GM18507 (cell line): ENCODE measurements around the gene MT1F.
"Not testable (repeated sequence)": the region's sequence is repeated elsewhere in the genome, so short reads cannot be mapped to it uniquely, and the experiment has no call there.

Experiments used
- DNase-seq: peaks from one replicate; pipeline ENCODE4 v3.0.0; 2011; ENCODE audit warnings: low read depth; ENCODE audit not compliant: insufficient read length; ENCODE audit errors: extremely low spot score
- FAIRE-seq: peaks from 2 replicates; lab custom pipeline; 2011; peaks lifted over from hg19 to GRCh38; lab: Jason Lieb, UNC

MT1F gene

DNA sequence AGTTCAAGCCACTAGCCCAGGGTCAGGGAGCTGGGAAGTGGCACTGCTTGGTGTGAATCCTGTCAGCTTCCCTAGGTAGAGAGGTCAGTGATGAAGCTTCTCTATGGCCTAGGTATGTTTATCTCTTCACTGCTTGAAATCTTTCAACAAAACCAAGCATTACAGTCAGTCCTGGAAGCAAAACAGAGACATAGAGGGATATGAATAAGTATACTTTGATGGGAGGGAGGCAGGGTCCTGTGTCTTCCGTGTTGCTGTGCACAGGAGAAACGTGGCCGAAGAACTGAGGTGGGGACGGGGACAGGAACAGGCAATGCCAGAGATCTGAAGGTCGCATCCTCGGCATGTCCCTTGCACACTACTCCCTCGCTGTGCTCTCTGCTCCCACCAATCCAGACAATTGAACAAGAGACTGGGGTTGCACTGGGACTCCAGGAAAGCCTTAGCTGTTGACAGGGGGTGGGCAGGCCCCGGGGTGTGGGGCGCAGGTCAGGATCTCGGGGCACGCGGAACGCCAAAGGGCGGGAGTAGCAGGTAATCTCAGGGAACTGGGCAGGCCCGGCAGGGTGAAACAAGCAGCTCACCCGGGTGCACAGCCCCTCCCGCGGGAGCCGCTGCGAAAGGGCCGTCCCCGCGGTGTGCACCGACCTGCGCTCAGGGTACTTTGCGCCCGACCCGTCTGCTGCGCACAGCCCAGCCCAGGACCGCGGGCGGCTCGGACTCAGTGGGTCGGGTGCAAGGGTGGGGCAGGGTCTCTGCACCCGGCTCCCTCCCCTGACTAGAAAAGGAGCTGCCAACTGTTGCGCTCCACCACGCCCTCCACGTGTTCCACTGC lies 11.5 kb downstream of the MT1F start, which contains the start of gene MT1H:
Gene MT1H, plus strand, starts transcription at position 810 of the 835 bp plus-strand sequence. CDS start 71 bp downstream, outside the sequence.
- FAIRE-seq: no peak
- DNase-seq: no peak

DNA sequence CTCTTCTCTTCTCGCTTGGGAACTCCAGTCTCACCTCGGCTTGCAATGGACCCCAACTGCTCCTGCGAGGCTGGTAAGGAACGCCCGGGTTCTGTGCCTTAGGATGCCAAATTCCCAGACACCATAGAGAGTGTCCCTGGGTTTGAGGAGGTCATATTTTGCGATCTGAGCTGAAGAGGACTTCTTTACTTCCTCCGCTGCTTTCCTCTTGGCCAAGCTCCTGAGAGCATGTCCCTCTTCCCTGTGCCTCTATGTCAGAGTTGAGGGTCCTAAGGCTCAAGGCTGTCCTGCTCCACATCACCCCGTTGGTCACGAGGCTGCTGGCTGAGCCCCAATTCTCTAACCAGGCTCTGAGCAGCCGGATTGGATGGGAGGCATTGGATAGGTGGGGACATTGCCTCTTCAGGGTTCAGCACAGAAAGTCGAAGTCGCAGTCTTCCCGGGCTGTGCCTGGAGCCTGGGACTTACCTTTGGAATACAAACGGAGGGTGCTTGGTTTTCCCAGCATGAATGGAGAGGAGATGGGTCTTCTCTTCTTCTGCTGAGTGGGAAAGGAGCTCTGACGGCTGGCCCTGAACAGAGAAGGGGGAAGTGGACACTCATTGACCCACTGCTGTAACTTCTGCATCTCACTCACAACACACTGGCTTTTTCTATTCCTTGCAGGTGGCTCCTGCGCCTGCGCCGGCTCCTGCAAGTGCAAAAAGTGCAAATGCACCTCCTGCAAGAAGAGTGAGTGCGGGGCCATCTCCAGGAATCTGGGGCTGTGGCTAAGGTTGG lies 12.3 kb downstream of the MT1F start:
- no peak for FAIRE-seq
- no peak for DNase-seq

DNA sequence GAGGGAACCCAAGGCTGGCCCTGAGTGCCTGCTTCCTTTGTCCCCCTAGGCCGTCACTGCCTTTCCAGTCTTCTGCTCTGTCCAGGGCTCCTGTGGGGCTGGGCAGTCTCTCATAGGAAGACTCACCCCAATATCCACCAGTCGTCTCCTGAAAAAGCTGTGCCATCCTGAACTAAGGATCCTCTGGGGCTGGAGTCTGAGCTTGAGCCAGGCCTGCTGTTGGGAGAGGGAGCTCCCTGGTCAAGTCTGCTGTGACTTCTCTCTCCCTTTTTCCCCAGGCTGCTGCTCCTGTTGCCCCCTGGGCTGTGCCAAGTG lies 12.8 kb downstream of the MT1F start:
- DNase-seq (no peak), FAIRE-seq (no peak)

DNA sequence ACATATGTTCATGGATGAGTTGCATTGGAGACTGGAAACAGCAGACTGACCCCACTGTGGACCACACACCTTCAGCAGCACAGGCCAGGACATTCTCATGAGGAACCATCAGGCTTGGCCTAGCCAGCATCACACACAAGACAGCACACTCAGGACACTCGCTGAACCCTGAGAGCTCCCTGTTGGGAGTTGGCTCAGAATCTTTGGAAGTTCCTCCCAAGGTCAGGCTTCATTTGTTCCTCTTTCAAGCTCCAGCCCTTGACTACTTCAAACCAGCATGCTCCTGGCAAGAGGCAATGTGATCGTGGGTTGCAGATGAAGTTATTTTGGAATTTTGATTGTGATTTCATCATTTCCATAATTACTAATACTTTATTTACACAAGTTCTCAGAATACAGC lies 13.9 kb downstream of the MT1F start:
- DNase-seq, FAIRE-seq: not testable (repeated sequence)

DNA sequence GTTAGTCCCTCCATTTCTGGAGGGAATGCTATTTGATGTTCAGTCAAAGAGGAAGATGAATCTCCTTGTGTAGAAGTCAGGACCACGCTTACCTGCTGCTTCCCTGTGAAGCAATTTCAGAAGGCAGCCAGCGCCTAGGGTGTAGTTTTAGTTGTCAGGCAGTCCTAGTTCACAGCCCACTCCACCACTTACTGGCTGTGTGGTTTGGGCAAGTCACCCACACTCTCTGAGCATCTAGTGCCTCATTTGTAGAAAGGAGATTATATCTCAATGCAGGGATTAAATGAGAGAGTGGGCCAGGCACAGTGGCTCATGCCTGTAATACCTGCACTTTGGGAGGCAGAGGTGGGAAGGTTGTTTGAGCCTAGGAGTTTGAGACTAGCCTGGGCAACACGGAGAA lies 14.4 kb downstream of the MT1F start:
- peak; percentile 31 for FAIRE-seq

DNA sequence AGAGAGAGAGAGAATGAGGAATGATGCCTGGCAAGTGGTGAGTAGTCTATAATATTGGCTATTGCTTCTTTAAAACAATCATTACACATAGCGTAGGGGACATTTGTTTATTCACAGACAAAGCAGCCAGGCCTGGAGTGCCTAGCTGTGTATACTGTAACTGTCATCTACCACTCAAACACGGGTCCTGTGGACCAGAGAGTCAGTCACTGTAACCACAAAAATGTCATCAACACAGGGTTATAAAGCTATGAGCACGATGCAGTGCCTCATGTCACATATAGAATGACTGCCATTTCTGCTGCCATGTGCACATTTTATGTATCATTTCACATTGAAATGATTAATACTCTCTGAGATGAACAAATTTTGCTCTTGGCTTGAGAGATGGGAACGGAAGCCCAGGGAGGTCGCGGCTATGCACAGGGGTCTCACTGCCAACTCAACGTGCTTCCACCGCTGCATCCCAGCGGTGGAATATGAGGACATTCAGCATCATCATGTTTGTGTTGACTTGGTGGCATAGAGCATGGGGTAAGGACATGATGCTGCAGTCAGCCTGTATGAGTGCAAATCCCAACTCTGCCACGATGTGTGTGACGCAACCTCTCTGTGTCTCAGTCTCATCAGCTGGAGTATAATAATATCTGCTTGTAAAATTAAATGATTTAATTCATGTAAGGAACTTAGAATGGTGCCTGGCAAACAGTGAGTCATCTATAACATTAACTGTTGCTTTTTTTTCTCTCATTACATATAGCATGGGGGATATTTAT lies 15.2 kb downstream of the MT1F start:
- FAIRE-seq: no peak
- DNase-seq: no peak

More for the DNA sequence above, 14.4 kb downstream of the MT1F start:
- DNase-seq: not testable (repeated sequence)

DNA sequence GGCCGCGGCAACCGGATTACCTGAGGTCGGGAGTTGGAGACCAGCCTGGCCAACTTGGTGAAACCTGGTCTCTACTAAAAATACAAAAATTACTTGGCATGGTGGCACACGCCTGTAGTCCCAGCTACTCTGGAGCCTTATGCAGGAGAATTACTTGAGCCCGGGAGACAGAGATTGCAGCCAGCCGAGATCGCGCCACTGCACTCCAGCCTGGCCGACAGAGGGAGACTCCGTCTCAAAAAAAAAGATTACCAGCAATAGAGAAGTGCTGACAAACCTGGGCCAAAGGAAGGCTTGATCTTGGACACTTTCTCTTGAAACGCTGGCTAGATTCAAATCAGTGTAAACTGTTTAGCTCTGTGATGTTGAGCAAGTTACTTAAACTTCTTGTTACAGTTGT lies 16.2 kb downstream of the MT1F start:
- FAIRE-seq (peak; percentile 12), DNase-seq (no peak)

DNA sequence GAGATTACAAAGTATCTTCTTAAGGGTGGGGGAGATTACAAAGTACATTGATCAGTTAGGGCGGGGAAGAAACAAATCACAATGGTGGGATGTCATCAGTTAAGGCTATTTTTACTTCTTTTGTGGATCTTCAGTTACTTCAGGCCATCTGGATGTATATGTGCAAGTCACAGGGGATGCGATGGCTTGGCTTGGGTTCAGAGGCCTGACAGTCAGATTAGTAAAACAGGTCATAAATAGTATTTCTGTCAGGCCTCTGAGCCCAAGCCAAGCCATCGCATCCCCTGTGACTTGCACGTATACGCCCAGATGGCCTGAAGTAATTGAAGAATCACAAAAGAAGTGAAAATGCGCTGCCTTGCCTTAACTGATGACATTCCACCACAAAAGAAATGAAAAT lies 16.8 kb downstream of the MT1F start:
- not testable (repeated sequence) for DNase-seq, FAIRE-seq

DNA sequence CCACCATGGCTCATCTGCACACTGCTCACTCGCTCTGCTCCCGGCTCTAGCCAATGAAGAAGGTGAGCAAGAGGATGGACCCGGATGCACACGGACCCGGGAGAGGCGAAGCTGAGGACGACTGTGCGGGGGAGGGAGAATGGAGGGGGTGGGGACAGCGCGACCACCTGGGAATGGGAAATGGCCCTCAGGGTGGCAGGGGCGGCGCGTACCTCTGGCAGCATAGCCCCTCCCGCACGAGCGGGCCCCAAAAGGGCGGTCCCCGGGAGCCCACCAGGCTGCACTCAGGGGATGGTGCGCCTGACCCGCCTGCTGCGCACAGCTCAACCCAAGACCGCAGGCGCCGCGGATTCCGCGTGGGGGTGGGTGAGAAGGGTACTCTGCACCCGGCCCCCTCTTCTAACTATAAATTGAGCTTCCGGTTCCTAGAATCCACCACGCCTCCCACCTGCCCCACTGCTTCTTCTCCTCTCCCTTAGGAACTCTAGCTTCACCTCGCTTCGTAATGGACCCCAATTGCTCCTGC lies 18.0 kb downstream of the MT1F start:
- FAIRE-seq (no peak), DNase-seq (no peak)

DNA sequence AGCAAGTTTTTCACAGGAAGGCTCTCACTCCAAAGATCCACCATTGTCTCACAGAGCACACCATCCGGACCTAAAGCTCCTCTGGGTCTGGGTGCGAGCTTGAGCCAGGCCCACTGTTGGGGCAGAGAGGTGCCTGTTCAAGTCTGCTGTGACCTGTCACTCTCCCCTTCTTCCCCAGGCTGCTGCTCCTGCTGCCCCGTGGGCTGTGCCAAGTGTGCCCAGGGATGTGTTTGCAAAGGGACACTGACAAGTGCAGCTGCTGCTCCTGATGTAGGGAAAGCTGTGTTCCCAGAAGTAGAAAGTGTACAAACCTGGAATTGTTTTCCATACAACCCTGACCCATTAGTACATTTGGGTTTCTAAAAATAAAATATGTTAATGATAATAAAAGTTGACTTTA lies 19.7 kb downstream of the MT1F start:
- FAIRE-seq: no peak

DNA sequence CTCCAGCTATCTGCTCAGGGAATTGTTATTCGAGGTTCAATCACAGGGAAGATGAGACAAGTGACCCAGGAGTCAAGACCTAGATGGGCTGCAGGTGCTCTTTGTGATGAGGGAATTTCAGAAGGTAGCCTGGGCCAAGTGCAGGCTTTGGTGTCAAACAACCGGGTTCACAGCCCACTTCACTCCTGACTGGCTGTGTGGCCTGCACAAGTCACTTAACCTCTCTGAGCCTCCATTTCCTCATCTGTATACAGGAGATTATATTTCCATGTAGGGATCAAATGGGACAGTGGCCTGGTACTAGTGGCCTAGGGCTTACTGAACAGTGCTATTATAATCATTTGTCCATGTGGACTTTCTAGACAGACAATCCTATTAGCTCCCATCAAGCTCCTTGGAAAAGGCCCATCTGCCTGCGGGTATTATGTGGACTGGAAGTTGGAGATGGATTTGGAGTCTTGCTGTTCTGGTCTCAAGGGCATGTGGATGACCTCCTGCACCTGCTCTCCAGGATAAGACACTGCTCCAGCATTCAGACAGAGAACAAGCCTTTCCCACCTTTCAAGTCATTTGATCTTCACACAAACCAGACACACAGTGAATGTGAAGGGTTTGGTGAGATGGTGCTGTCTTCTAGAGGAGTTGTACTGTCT lies 21.4 kb downstream of the MT1F start:
- no peak for FAIRE-seq

More for the DNA sequence above, 19.7 kb downstream of the MT1F start:
- no peak for DNase-seq

DNA sequence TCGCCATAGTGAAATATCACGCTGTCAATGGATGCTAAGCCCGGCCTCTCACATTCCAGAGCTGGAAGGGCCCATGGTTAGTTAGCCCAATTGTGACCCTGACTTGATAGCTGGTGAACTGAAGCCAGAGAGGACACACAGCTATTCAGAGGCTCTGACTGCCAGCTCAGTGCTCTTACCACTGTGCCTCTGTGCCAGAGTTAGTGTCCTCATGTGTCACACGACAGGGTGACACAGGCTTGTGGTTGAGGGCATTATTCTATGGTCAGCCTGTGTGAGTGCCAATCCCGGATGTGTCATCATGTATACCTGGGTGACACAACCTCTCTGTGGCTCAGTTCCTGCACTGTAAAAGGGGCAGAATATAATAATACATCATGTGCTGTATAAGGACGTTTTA lies 22.1 kb downstream of the MT1F start:
- DNase-seq (no peak), FAIRE-seq (no peak)

More for the DNA sequence above, 21.4 kb downstream of the MT1F start:
- no peak for DNase-seq

DNA sequence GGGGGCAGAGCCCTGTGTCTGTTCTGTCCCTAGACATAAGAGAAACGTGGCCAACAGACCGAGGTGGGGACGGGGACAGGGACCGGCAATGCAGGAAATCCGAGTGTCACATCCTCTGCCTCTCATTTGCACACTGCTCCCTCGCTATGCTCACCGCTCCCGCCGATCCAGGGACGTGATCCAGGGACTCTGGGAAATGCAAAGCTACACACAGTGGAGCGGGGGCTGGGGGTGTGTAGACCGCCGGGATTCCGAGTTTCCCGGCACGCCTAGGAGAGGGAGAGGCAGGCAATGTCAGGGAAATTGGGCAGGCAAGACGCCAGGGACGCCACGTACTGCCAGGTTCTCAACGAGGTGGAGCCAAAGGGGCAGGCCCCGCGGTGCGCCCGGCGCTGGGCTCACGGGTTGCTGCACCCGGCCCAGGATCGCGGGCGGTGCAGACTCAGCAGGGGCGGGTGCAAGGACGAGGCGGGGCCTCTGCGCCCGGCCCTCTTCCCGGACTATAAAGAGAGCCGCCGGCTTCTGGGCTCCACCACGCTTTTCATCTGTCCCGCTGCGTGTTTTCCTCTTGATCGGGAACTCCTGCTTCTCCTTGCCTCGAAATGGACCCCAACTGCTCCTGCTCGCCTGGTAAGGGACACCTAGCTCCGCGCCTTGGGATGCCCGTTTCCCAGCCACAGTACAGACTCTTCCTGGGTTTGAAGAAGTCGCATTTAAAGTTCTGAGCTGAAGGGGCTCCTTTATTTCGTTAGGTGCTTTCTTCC lies 24.4 kb downstream of the MT1F start, which contains the start of gene MT1X:
Gene MT1X, plus strand, starts transcription at position 532 of the 764 bp plus-strand sequence. Its CDS starts 71 bp downstream, at position 603.
- DNase-seq (peak; percentile 89), FAIRE-seq (peak; percentile 95)

DNA sequence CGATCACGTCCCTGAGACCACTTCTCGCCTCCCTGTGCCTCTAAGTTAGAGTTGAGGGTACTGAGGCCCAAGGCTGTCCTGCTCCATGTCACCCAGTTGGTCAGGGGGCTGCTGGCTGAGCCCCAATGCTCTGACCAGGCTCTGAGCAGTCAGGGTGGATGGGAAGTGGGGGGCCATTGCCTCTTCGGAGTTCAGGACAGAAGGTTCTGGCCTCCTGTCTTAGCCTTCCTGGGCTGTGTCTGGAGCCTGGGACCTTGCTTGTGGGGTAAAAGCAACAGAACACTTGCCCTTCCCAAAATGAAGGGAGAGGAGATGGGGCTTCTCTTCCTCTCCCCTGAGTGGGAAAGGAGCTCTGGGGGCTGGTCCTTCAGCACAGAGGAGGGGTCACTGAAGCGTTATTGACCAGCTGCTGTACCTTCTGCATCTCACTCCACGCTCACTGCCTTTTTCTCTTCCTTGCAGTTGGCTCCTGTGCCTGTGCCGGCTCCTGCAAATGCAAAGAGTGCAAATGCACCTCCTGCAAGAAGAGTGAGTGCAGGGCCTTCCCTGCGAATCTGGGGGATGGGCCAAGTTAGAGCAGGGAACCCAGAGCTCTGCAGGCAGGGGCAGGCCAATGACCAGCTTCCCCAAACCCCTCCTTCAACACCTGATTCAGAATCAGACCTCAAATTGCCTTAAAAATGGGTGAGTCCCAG lies 25.1 kb downstream of the MT1F start:
- FAIRE-seq: no peak
- no peak for DNase-seq

DNA sequence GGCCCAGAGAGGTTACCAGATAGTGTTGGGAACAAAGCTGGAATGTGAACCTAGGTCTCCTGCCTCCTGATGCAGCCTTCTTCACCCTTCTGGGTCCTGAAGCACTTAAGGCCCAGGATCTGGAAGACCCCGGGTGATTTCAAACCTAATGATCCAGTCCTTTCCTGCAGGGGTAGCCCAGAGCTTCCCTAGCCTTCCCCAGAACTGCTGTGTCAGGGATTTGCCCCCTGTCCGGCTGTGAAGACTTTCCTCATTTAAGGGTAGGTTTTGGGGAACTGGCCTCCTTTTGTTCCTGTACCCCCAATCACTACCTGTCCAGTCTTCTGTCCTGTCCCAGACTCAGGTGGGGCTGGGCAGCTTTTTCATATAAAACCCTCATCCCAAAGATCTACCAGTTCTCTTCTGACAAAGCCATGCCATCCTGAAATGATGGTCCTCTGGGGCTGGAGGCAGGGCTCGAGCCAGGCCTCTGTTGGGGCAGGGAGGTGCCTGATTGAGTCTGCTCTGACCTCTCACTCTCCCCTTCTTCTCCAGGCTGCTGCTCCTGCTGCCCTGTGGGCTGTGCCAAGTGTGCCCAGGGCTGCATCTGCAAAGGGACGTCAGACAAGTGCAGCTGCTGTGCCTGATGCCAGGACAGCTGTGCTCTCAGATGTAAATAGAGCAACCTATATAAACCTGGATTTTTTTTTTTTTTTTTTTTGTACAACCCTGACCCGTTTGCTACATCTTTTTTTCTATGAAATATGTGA lies 25.8 kb downstream of the MT1F start:
- no peak for FAIRE-seq
- no peak for DNase-seq

DNA sequence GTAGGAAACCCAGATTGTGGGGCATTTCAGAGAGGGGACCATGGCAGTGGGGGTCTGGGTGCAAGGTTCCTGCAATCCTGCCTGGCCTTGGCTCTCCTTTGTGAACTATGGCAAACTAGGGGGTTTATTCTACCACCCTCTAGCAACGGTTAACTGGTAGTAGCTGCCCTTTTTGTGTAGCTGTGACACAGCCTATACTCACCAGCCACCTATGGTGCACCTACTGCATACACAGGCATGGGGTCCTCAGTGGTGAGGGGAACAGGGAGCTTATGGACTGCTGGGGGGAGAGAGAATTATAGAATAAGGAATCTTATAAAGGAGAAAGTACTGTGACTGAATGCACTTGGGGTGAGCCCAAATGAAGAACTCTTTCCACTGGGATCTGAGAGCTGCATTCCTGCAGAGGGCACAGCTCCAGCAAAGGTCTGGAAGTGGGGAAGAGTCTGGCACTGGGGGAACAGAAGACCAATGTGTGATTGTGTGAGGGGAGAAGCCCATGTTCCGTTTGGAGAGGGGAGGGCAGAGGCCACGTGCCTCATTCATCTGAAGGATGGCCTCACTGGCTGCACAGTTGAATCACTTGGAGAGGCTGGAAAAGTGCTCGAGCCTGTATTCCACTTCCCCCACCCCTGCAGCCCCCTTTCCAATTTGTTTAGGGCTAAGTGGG lies 26.6 kb downstream of the MT1F start:
- no peak for FAIRE-seq
- no peak for DNase-seq
